Cardiac muscle cell (in vitro differentiated cells and primary cell): Measurements from ENCODE around the gene PDCD4. TPM values are rescaled to one million over a fixed set of nuclear protein-coding genes. Genes with fewer than 3 reads are reported as not detected.
"Not testable (repeated sequence)": the region's sequence is repeated elsewhere in the genome, so short reads cannot be mapped to it uniquely, and the experiment has no call there.

Experiments used
- DNase-seq, 2 donors: peaks; one replicate each; pipeline versions ENCODE4 v3.0.0 to v3.0.0-alpha.2; 2010 to 2017; ENCODE audit warnings: low read depth in 1 of 2, low spot score in 1 of 2
- H3K27ac ChIP-seq: fragments of 200-600 bp; sonication (generic); 2 replicates; pipeline ENCODE4 v1.5.1; 2016
- H3K27me3 ChIP-seq: fragments of 200-600 bp; sonication (generic); 2 replicates; pipeline ENCODE4 v1.6.0; 2016; ENCODE audit warnings: control low read depth
- H3K36me3 ChIP-seq: fragments of 200-600 bp; sonication (generic); 2 replicates; pipeline ENCODE4 v1.5.1; 2016; ENCODE audit warnings: control low read depth
- H3K4me1 ChIP-seq: fragments of 200-600 bp; sonication (generic); 2 replicates; pipeline ENCODE4 v1.8.1; 2017; ENCODE audit warnings: low read depth, mild to moderate bottlenecking, mixed run types
- H3K4me3 ChIP-seq: fragments of 200-600 bp; sonication (generic); 2 replicates; pipeline ENCODE4 v1.5.1; 2016; ENCODE audit warnings: mild to moderate bottlenecking
- H3K9me3 ChIP-seq: fragments of 200-600 bp; sonication (generic); 2 replicates; pipeline ENCODE4 v1.5.1; 2017; ENCODE audit warnings: low read depth, mild to moderate bottlenecking, control low read depth
- CTCF ChIP-seq: IDR thresholded peaks from 2 replicates; pipeline ENCODE4 v1.5.1; 2012; ENCODE audit warnings: low read depth, mild to moderate bottlenecking, low read length
- polyA plus RNA-seq: library from polyadenylated mRNA; unstranded; fragments of >200 nt; fragmentation: Nextera tagmentation; extraction: Ambion mirVana; gene quantifications from 2 replicates; pipeline ENCODE4 v1.2.1, GENCODE V29; 2016
- total RNA-seq: library from RNA; depleted of rRNA; stranded (reverse); fragments of >200 nt; gene quantifications from 2 replicates; pipeline ENCODE4 v1.2.3, GENCODE V29; 2016

Gene PDCD4
- total and polyA plus RNA-seq, 2 experiments from 2014 or later = 84.9 to 98.7 TPM

- Histone ChIP-seq H3K36me3 (peaks cover 30% of the 10 kb centered on the region), H3K27me3 (no peaks in the 10 kb centered on the region), H3K9me3 (no peaks in the 10 kb centered on the region), H3K4me1 (no peaks in the 10 kb centered on the region), H3K27ac (peak overlapping the region; percentile 2), H3K4me3 (no peak overlapping the region)
- TF ChIP-seq CTCF = no peak
- no peak for DNase-seq
Measured at GRCh38 chr10:110903280-110904278, 31.9 kb downstream of the PDCD4 start.

- Histone ChIP-seq H3K9me3 (no peaks in the 10 kb centered on the region), H3K27me3 (no peaks in the 10 kb centered on the region), H3K27ac (no peak overlapping the region), H3K4me1 (peaks cover 14% of the 10 kb centered on the region), H3K36me3 (peaks cover 2% of the 10 kb centered on the region), H3K4me3 (no peak overlapping the region)
- TF ChIP-seq CTCF = no peak
- no peak for DNase-seq
Measured at GRCh38 chr10:110910138-110910537, 38.4 kb downstream of the PDCD4 start.

GRCh38 chr10:110912374-110912773, 40.6 kb downstream of the PDCD4 start:
- Histone ChIP-seq H3K9me3 (no peaks in the 10 kb centered on the region), H3K4me3 (no peak overlapping the region), H3K27me3 (no peaks in the 10 kb centered on the region), H3K36me3 (peaks cover 2% of the 10 kb centered on the region), H3K27ac (no peak overlapping the region), H3K4me1 (peaks cover 14% of the 10 kb centered on the region)
- peak in 1 of 2 donors; percentile 18 for DNase-seq
- no peak for TF ChIP-seq CTCF

- no peak for TF ChIP-seq CTCF
- H3K4me1 ChIP-seq = peaks cover 18% of the 10 kb centered on the region
- H3K4me3 ChIP-seq = no peak overlapping the region
- no peak overlapping the region for H3K27ac ChIP-seq
- peaks cover 2% of the 10 kb centered on the region for H3K36me3 ChIP-seq
- no peaks in the 10 kb centered on the region for H3K9me3 ChIP-seq
- DNase-seq = no peak
- H3K27me3 ChIP-seq = no peaks in the 10 kb centered on the region
Measured at GRCh38 chr10:110914431-110914830, 42.7 kb downstream of the PDCD4 start.

- Histone ChIP-seq H3K36me3 (peaks cover 2% of the 10 kb centered on the region), H3K27me3 (no peaks in the 10 kb centered on the region), H3K27ac (no peak overlapping the region), H3K9me3 (no peaks in the 10 kb centered on the region), H3K4me1 (peaks cover 18% of the 10 kb centered on the region), H3K4me3 (no peak overlapping the region)
- no peak for TF ChIP-seq CTCF
- no peak for DNase-seq
Measured at GRCh38 chr10:110915035-110915434, 43.3 kb downstream of the PDCD4 start.

GRCh38 chr10:110915600-110915999, 43.9 kb downstream of the PDCD4 start:
- not testable (repeated sequence) for DNase-seq, H3K9me3 ChIP-seq, H3K36me3 ChIP-seq, H3K27me3 ChIP-seq, H3K4me3 ChIP-seq, H3K27ac ChIP-seq
- H3K4me1 ChIP-seq = peaks cover 18% of the 10 kb centered on the region
